Suprapubic skin (tissue), 4 donors: ENCODE data around the gene DSP. TPM values are rescaled to one million over a fixed set of nuclear protein-coding genes. Genes with fewer than 3 reads are reported as not detected.

Experiments used
- DNase-seq, 2 donors: peaks; one replicate each; pipeline ENCODE4 v3.0.0-alpha.2; 2019; ENCODE audit warnings: low spot score in 2 of 2
- H3K27ac ChIP-seq: fragments of 200-600 bp; sonication (generic); one replicate; pipeline ENCODE4 v1.5.1; 2019
- H3K27me3 ChIP-seq: fragments of 200-600 bp; sonication (generic); one replicate; pipeline ENCODE4 v1.5.1; 2019
- H3K36me3 ChIP-seq: fragments of 200-600 bp; sonication (generic); one replicate; pipeline ENCODE4 v1.5.1; 2019
- H3K4me1 ChIP-seq: fragments of 200-600 bp; sonication (generic); one replicate; pipeline ENCODE4 v1.5.1; 2019
- H3K4me3 ChIP-seq: fragments of 200-600 bp; sonication (generic); one replicate; pipeline ENCODE4 v1.5.1; 2019; ENCODE audit warnings: mild to moderate bottlenecking
- H3K9me3 ChIP-seq: fragments of 200-600 bp; sonication (generic); one replicate; pipeline ENCODE4 v1.5.1; 2019
- CTCF ChIP-seq, 2 donors: fragments of 200-600 bp in 1 of 2; fragments of 450-650 bp in 1 of 2; sonication (generic) in 1 of 2; IDR thresholded peaks; one replicate each; pipeline ENCODE4 v1.5.1; 2016 to 2019; ENCODE audit warnings: antibody characterized with exemption in 2 of 2, mild to moderate bottlenecking in 1 of 2, moderate library complexity in 1 of 2
- EP300 ChIP-seq: sonication (generic); formaldehyde crosslinking; IDR thresholded peaks from one replicate; pipeline ENCODE4 v1.6.1; 2017; ENCODE audit warnings: antibody characterized with exemption
- POLR2A ChIP-seq, 2 donors: fragments of 450-650 bp; IDR thresholded peaks; one replicate each; pipeline ENCODE4 v1.6.1; 2017; ENCODE audit warnings: antibody characterized with exemption in 2 of 2, mild to moderate bottlenecking in 2 of 2, moderate library complexity in 2 of 2
- POLR2AphosphoS5 ChIP-seq, 3 donors: sonication (generic); formaldehyde crosslinking; IDR thresholded peaks; one replicate each; pipeline ENCODE4 v1.6.1; 2017; ENCODE audit warnings: antibody characterized with exemption in 3 of 3
- WGBS: methylation state at CpG from one replicate; pipeline ENCODE4 v1.1.5; 2018; 5-methylcytosine and 5-hydroxymethylcytosine counted together
- total RNA-seq, 4 donors: library from RNA; depleted of rRNA; stranded (reverse); fragments of >200 nt; gene quantifications; one replicate each; pipeline ENCODE4 v1.1.0, GENCODE V29; 2016

The DSP gene
- 1,000 to 10,000 TPM; 1,704 to 2,508 (median 2,195) TPM for total RNA-seq

GRCh38 chr6:7541175-7542064 is at the start of gene DSP:
Gene DSP, plus strand, starts transcription at chr6:7541671. Its CDS starts 245 bp downstream, at chr6:7541916.
- WGBS: under 1% methylated on average over 18 of the region's 105 CpGs

GRCh38 chr6:7493866-7494265 is 47.6 kb upstream of the DSP start:
- H3K9me3 ChIP-seq: no peaks in the 10 kb centered on the region
- H3K4me3 ChIP-seq: no peak overlapping the region
- no peaks in the 10 kb centered on the region for H3K4me1 ChIP-seq
- H3K36me3 ChIP-seq: no peaks in the 10 kb centered on the region
- no peak overlapping the region for H3K27ac ChIP-seq
- TF ChIP-seq POLR2AphosphoS5 (IDR thresholded peaks at IDR 0.05) (no peak), POLR2A (IDR thresholded peaks at IDR 0.05) (no peak), EP300 (no peak)
- no peak for DNase-seq
- 78% methylated on average over 2 of the region's 2 CpGs for WGBS
- no peaks in the 10 kb centered on the region for H3K27me3 ChIP-seq

More at GRCh38 chr6:7541175-7542064, at the start of gene DSP:
- DNase-seq: peak; percentile 76 to 81
- no peaks in the 10 kb centered on the region for H3K9me3 ChIP-seq
- H3K4me3 ChIP-seq: peak within 1 kb of the TSS; percentile 70
- peak; percentile 47 to 95 (median 87) for TF ChIP-seq POLR2AphosphoS5 (IDR thresholded peaks at IDR 0.05)
- no peak for TF ChIP-seq EP300
- peak in 1 of 2 donors; percentile 55 for TF ChIP-seq POLR2A (IDR thresholded peaks at IDR 0.05)
- TF ChIP-seq CTCF (IDR thresholded peaks at IDR 0.05): no peak
- peak within 1 kb of the TSS; percentile 98 for H3K27ac ChIP-seq
- no peaks in the 10 kb centered on the region for H3K36me3 ChIP-seq
- H3K27me3 ChIP-seq: peaks cover 50% of the 10 kb centered on the region
- peaks cover 32% of the 10 kb centered on the region for H3K4me1 ChIP-seq

GRCh38 chr6:7494638-7495037 is 46.8 kb upstream of the DSP start:
- DNase-seq: no peak
- WGBS: 92% methylated on average over 7 of the region's 7 CpGs
- Histone ChIP-seq H3K4me3 (no peak overlapping the region), H3K36me3 (no peaks in the 10 kb centered on the region), H3K4me1 (no peaks in the 10 kb centered on the region), H3K27me3 (no peaks in the 10 kb centered on the region), H3K9me3 (no peaks in the 10 kb centered on the region), H3K27ac (no peak overlapping the region)
- TF ChIP-seq EP300: no peak
- no peak for TF ChIP-seq CTCF (IDR thresholded peaks at IDR 0.05)
- TF ChIP-seq POLR2A (IDR thresholded peaks at IDR 0.05): no peak
- no peak for TF ChIP-seq POLR2AphosphoS5 (IDR thresholded peaks at IDR 0.05)

- no peaks in the 10 kb centered on the region for H3K36me3 ChIP-seq
- DNase-seq: no peak
- no peak overlapping the region for H3K27ac ChIP-seq
- 76% methylated on average over 12 of the region's 12 CpGs for WGBS
- H3K4me3 ChIP-seq: no peak overlapping the region
- TF ChIP-seq EP300: no peak
- TF ChIP-seq POLR2AphosphoS5 (IDR thresholded peaks at IDR 0.05): no peak
- no peak for TF ChIP-seq CTCF (IDR thresholded peaks at IDR 0.05)
- no peak for TF ChIP-seq POLR2A (IDR thresholded peaks at IDR 0.05)
- H3K9me3 ChIP-seq: no peaks in the 10 kb centered on the region
- no peaks in the 10 kb centered on the region for H3K27me3 ChIP-seq
- H3K4me1 ChIP-seq: no peaks in the 10 kb centered on the region
Observed at GRCh38 chr6:7496266-7496875, 45.1 kb upstream of the DSP start.

GRCh38 chr6:7500752-7501282 is 40.7 kb upstream of the DSP start:
- H3K27me3 ChIP-seq: no peaks in the 10 kb centered on the region
- no peak for DNase-seq
- peaks cover 22% of the 10 kb centered on the region for H3K4me1 ChIP-seq
- H3K27ac ChIP-seq: peak overlapping the region; percentile 61
- WGBS: 80% methylated on average over 10 of the region's 10 CpGs
- H3K4me3 ChIP-seq: no peak overlapping the region
- no peaks in the 10 kb centered on the region for H3K36me3 ChIP-seq
- H3K9me3 ChIP-seq: no peaks in the 10 kb centered on the region
- TF ChIP-seq POLR2AphosphoS5 (IDR thresholded peaks at IDR 0.05) (no peak), POLR2A (IDR thresholded peaks at IDR 0.05) (no peak), CTCF (IDR thresholded peaks at IDR 0.05) (no peak), EP300 (no peak)
